HG02852 (cell line): ENCODE measurements around the gene PRKN.

ENCODE experiments used
- ATAC-seq: cut with Tn5 transposase; IDR thresholded peaks from one replicate; pipeline ENCODE4 v1.9.1; 2021; ENCODE audit warnings: mild to moderate bottlenecking, moderate library complexity; ENCODE audit not compliant: unreplicated experiment

The PRKN gene

GRCh38 chr6:161487694-161488093, 1239.9 kb downstream of the PRKN start:
- ATAC-seq = no peak

GRCh38 chr6:161487217-161487531, 1240.4 kb downstream of the PRKN start:
- ATAC-seq = no peak

- ATAC-seq = no peak
These were observed 1241.0 kb downstream of the PRKN start for GRCh38 chr6:161486361-161487216.

- no peak for ATAC-seq
These were observed 1245.1 kb downstream of the PRKN start for GRCh38 chr6:161482517-161482858.

GRCh38 chr6:161481786-161482516, 1245.6 kb downstream of the PRKN start:
- ATAC-seq = no peak

GRCh38 chr6:161480421-161481155, 1247.0 kb downstream of the PRKN start:
- no peak for ATAC-seq

- ATAC-seq = no peak
These were observed 1248.2 kb downstream of the PRKN start for GRCh38 chr6:161479376-161479775.

GRCh38 chr6:161477876-161478425, 1249.6 kb downstream of the PRKN start:
- ATAC-seq = no peak

- ATAC-seq = no peak
These were observed 1250.9 kb downstream of the PRKN start for GRCh38 chr6:161476711-161477110.

- ATAC-seq = no peak
These were observed 1262.2 kb downstream of the PRKN start for GRCh38 chr6:161465403-161465802.

GRCh38 chr6:161463071-161463470, 1264.5 kb downstream of the PRKN start:
- ATAC-seq = no peak

GRCh38 chr6:161462148-161462547, 1265.4 kb downstream of the PRKN start:
- ATAC-seq = no peak

- ATAC-seq = no peak
These were observed 1268.5 kb downstream of the PRKN start for GRCh38 chr6:161459008-161459615.

GRCh38 chr6:161458201-161458951, 1269.2 kb downstream of the PRKN start:
- ATAC-seq = no peak

- ATAC-seq = no peak
These were observed 1271.7 kb downstream of the PRKN start for GRCh38 chr6:161455848-161456247.

- no peak for ATAC-seq
These were observed 1274.0 kb downstream of the PRKN start for GRCh38 chr6:161453558-161453957.

GRCh38 chr6:161452241-161452640, 1275.3 kb downstream of the PRKN start:
- ATAC-seq = no peak

GRCh38 chr6:161449521-161449920, 1278.0 kb downstream of the PRKN start:
- ATAC-seq = no peak

GRCh38 chr6:161446949-161447348, 1280.6 kb downstream of the PRKN start:
- no peak for ATAC-seq

- no peak for ATAC-seq
These were observed 1281.2 kb downstream of the PRKN start for GRCh38 chr6:161446296-161446925.
